Right lobe of liver (tissue), 4 donors: ENCODE data around the gene CYB5B.

ENCODE experiments used
- CTCF ChIP-seq, 4 donors: fragments of 200-600 bp in 3 of 4; fragments of 450-650 bp in 1 of 4; IDR thresholded peaks; one replicate each; pipeline versions ENCODE4 v1.5.1 to v1.8.0; 2016 to 2022; ENCODE audit warnings: antibody characterized with exemption in 4 of 4, mild to moderate bottlenecking in 2 of 4
- POLR2A ChIP-seq: fragments of 450-650 bp; IDR thresholded peaks from one replicate; pipeline ENCODE4 v1.6.1; 2017; ENCODE audit warnings: antibody characterized with exemption, mild to moderate bottlenecking
- donor health status: DM: no; HTN: no; CAD: no.
- donor health status: DM: no; HTN: no; CAD: no.
- donor health status: DM: no; HTN: yes; CAD: no.

GRCh38 chr16:69496376-69496775 is 72.0 kb downstream of the CYB5B start:
- TF ChIP-seq CTCF (IDR thresholded peaks at IDR 0.05) (no peak), POLR2A (no peak)
